Pancreas (tissue), 10 donors: ENCODE results near the gene STPG4. TPM values are rescaled to one million over a fixed set of nuclear protein-coding genes. Genes with fewer than 3 reads are reported as not detected.

Experiments used
- ATAC-seq, 4 donors: fragments of 200-7000 bp; cut with Tn5 transposase; one replicate each; pipeline versions ENCODE4 v1.8.0 to v1.9.1; 2020; ENCODE audit warnings: mild to moderate bottlenecking in 4 of 4, moderate library complexity in 4 of 4
- DNase-seq, 6 donors: peaks; one replicate each; pipeline ENCODE4 v3.0.0-alpha.2; 2020
- FAIRE-seq: peaks from 2 replicates; lab custom pipeline; 2012; peaks lifted over from hg19 to GRCh38; lab: Jason Lieb, UNC
- H3K27ac ChIP-seq, 4 donors: fragments of 200-600 bp; sonication (generic); 1 replicate in 3 of 4; 2 replicates in 1 of 4; pipeline versions ENCODE4 v1.5.0 to v1.8.0; 2020
- H3K27me3 ChIP-seq, 4 donors: fragments of 200-600 bp; one replicate each; pipeline ENCODE4 v1.8.0; 2021
- H3K36me3 ChIP-seq, 3 donors: fragments of 200-600 bp; sonication (generic) in 1 of 3; one replicate each; pipeline versions ENCODE4 v1.5.0 to v1.8.0; 2020 to 2021
- H3K4me1 ChIP-seq, 3 donors: fragments of 200-600 bp; one replicate each; pipeline ENCODE4 v1.8.0; 2021
- H3K4me3 ChIP-seq, 4 donors: fragments of 200-600 bp; sonication (generic) in 2 of 4; one replicate each; pipeline versions ENCODE4 v1.5.0 to v1.8.0; 2020 to 2021
- H3K9me3 ChIP-seq, 4 donors: fragments of 200-600 bp; one replicate each; pipeline ENCODE4 v1.8.0; 2021
- CTCF ChIP-seq, 4 donors: fragments of 200-600 bp; sonication (generic) in 3 of 4; IDR thresholded peaks; one replicate each; pipeline versions ENCODE4 v1.5.0 to v1.8.0; 2021; ENCODE audit warnings: antibody characterized with exemption in 4 of 4
- WGBS, 2 donors: extraction: QIAGEN DNeasy Blood & Tissue Kit; methylation state at CpG; one replicate each; pipeline ENCODE4 v1.1.7; 2013; 5-methylcytosine and 5-hydroxymethylcytosine counted together
- intact Hi-C, 3 donors: fragments of 100-400 bp; cut with DNase I; formaldehyde crosslinking; loops; one replicate each; pipeline versions ENCODE4 v1.11.1 to v1.14.2; 2022
- polyA plus RNA-seq, 2 donors: library from polyadenylated mRNA; stranded (reverse); fragments of 200-250 nt; gene quantifications; one replicate each; pipeline ENCODE4 v1.2.3, GENCODE V29; 2013
- total RNA-seq, 6 donors: library from RNA; stranded (reverse); fragmentation: NEBNext Ultra II Directional in 4 of 6; extraction: Animal tissue kit (Norgen Biotek cat#: 25700) in 4 of 6; gene quantifications; one replicate each; pipeline versions ENCODE4 v1.2.1 to v1.2.4, GENCODE V29; 2021 to 2023
- donor health status: healthy with polysubstance abuse.
- donor health status: DM: no; HTN: no; CAD: no; lungs with moderate emphysema.
- donor health status: DM: no; HTN: no; CAD: no.
- donor health status: control.
- donor health status: control.
- donor health status: Bipolar disorder and iron deficiency.
- donor health status: DM: yes; HTN: yes; CAD: no.
- donor health status: DM: no; HTN: no; CAD: no.
- donor health status: DM: no; HTN: no; CAD: no.
- donor health status: DM: yes; HTN: yes; CAD: no.

The STPG4 gene
- total and polyA plus RNA-seq, 8 donors = not detected

- WGBS, 2 donors = 78 to 80% methylated on average over 7 of the region's 7 CpGs
- FAIRE-seq (no peak), ATAC-seq (no peak), DNase-seq (no peak)
- Histone ChIP-seq H3K4me3 (no peak overlapping the region), H3K36me3 (peaks cover 6 to 23% (median 7%) of the 10 kb centered on the region in 3 donors), H3K4me1 (peaks cover 0 to 4% (median 0%) of the 10 kb centered on the region in 3 donors), H3K9me3 (no peaks in the 10 kb centered on the region), H3K27ac (no peak overlapping the region), H3K27me3 (no peaks in the 10 kb centered on the region)
- intact Hi-C loops = no loop called here
- no peak for TF ChIP-seq CTCF (IDR thresholded peaks at IDR 0.05)
These were observed 101.0 kb downstream of the STPG4 start for GRCh38 chr2:47054036-47054555.

GRCh38 chr2:47052847-47053246 lies 102.3 kb downstream of the STPG4 start:
- ATAC-seq (no peak), DNase-seq (no peak), FAIRE-seq (no peak)
- TF ChIP-seq CTCF (IDR thresholded peaks at IDR 0.05) = no peak
- WGBS, 2 donors = 95% methylated on average over 7 of the region's 7 CpGs
- Histone ChIP-seq H3K4me3 (no peak overlapping the region), H3K27me3 (no peaks in the 10 kb centered on the region), H3K4me1 (peaks cover 0 to 4% (median 0%) of the 10 kb centered on the region in 3 donors), H3K36me3 (peaks cover 6 to 23% (median 7%) of the 10 kb centered on the region in 3 donors), H3K9me3 (no peaks in the 10 kb centered on the region), H3K27ac (no peak overlapping the region)
- intact Hi-C loops = no loop called here

GRCh38 chr2:47051562-47051961 lies 103.5 kb downstream of the STPG4 start:
- Histone ChIP-seq H3K9me3 (no peaks in the 10 kb centered on the region), H3K27me3 (no peaks in the 10 kb centered on the region), H3K27ac (no peak overlapping the region), H3K4me1 (no peaks in the 10 kb centered on the region), H3K4me3 (no peak overlapping the region), H3K36me3 (peaks cover 7 to 34% (median 13%) of the 10 kb centered on the region in 3 donors)
- 98% methylated on average over 12 of the region's 12 CpGs for WGBS, 2 donors
- TF ChIP-seq CTCF (IDR thresholded peaks at IDR 0.05) = no peak
- no peak for ATAC-seq
- peak in 1 of 6 donors; percentile 52 for DNase-seq
- FAIRE-seq = no peak
- intact Hi-C loops = no loop called here

- Histone ChIP-seq H3K27ac (no peak overlapping the region), H3K4me1 (no peaks in the 10 kb centered on the region), H3K4me3 (no peak overlapping the region), H3K36me3 (peaks cover 7 to 41% (median 15%) of the 10 kb centered on the region in 3 donors), H3K27me3 (no peaks in the 10 kb centered on the region), H3K9me3 (no peaks in the 10 kb centered on the region)
- no peak for FAIRE-seq
- intact Hi-C loops = no loop called here
- no peak for DNase-seq
- no peak for ATAC-seq
- TF ChIP-seq CTCF (IDR thresholded peaks at IDR 0.05) = no peak
- WGBS, 2 donors = 92 to 93% methylated on average over 4 of the region's 4 CpGs
These were observed 104.3 kb downstream of the STPG4 start for GRCh38 chr2:47050762-47051161.

- no peaks in the 10 kb centered on the region for H3K9me3 ChIP-seq
- no peak overlapping the region for H3K27ac ChIP-seq
- FAIRE-seq = no peak
- intact Hi-C loops = no loop called here
- no peak for TF ChIP-seq CTCF (IDR thresholded peaks at IDR 0.05)
- WGBS, 2 donors = 81 to 89% methylated on average over 6 of the region's 6 CpGs
- no peaks in the 10 kb centered on the region for H3K4me1 ChIP-seq
- no peaks in the 10 kb centered on the region for H3K27me3 ChIP-seq
- ATAC-seq = no peak
- H3K4me3 ChIP-seq = no peak overlapping the region
- peak in 1 of 6 donors; percentile 46 for DNase-seq
- H3K36me3 ChIP-seq = peaks cover 7 to 44% (median 15%) of the 10 kb centered on the region in 3 donors
These were observed 104.9 kb downstream of the STPG4 start for GRCh38 chr2:47050021-47050760.
